KMS-11 (cell line): ENCODE data around the gene NOTCH4.

Source experiments
- H2AFZ ChIP-seq: fragments of 200-600 bp; sonication (generic); 2 replicates; pipeline ENCODE4 v1.6.1; 2016; ENCODE audit warnings: antibody characterized with exemption, mixed run types, low read depth
- H3K27ac ChIP-seq: fragments of 200-600 bp; sonication (generic); 2 replicates; pipeline ENCODE4 v1.6.1; 2016; ENCODE audit warnings: mild to moderate bottlenecking, mixed run types
- H3K27me3 ChIP-seq: fragments of 200-600 bp; sonication (generic); 2 replicates; pipeline ENCODE4 v1.6.1; 2017; ENCODE audit warnings: mild to moderate bottlenecking, low read depth, mixed run types, moderate library complexity; ENCODE audit not compliant: insufficient read depth
- H3K36me3 ChIP-seq: fragments of 200-600 bp; sonication (generic); 2 replicates; pipeline ENCODE4 v1.6.1; 2017; ENCODE audit warnings: mild to moderate bottlenecking, mixed run types; ENCODE audit not compliant: insufficient read depth
- H3K4me1 ChIP-seq: fragments of 200-600 bp; sonication (generic); 2 replicates; pipeline ENCODE4 v1.6.1; 2016; ENCODE audit warnings: mild to moderate bottlenecking, low read depth, mixed run types; ENCODE audit not compliant: poor library complexity, severe bottlenecking
- H3K4me2 ChIP-seq: fragments of 200-600 bp; sonication (generic); 2 replicates; pipeline ENCODE4 v1.7.0; 2016; ENCODE audit warnings: mild to moderate bottlenecking, mixed run types
- H3K4me3 ChIP-seq: fragments of 200-600 bp; sonication (generic); IDR thresholded peaks from 2 replicates; pipeline ENCODE4 v1.6.1; 2017; ENCODE audit warnings: low read depth, low read length, mixed read lengths; ENCODE audit not compliant: insufficient read depth
- H3K79me2 ChIP-seq: fragments of 200-600 bp; sonication (generic); 2 replicates; pipeline ENCODE4 v1.6.1; 2016; ENCODE audit warnings: low read depth, mixed run types; ENCODE audit not compliant: insufficient read depth
- H3K9ac ChIP-seq: fragments of 200-600 bp; sonication (generic); 2 replicates; pipeline ENCODE4 v1.6.1; 2016; ENCODE audit warnings: mild to moderate bottlenecking, mixed run types
- H4K20me1 ChIP-seq: fragments of 200-600 bp; sonication (generic); 2 replicates; pipeline ENCODE4 v1.6.1; 2016; ENCODE audit warnings: mild to moderate bottlenecking, mixed run types; ENCODE audit not compliant: insufficient read depth
- CTCF ChIP-seq: fragments of 200-600 bp; sonication (generic); conservative IDR thresholded peaks from 2 replicates; pipeline ENCODE4 v1.6.1; 2017; ENCODE audit warnings: low read depth, mild to moderate bottlenecking, antibody characterized with exemption, low read length, moderate library complexity, mixed read lengths

Gene NOTCH4

DNA sequence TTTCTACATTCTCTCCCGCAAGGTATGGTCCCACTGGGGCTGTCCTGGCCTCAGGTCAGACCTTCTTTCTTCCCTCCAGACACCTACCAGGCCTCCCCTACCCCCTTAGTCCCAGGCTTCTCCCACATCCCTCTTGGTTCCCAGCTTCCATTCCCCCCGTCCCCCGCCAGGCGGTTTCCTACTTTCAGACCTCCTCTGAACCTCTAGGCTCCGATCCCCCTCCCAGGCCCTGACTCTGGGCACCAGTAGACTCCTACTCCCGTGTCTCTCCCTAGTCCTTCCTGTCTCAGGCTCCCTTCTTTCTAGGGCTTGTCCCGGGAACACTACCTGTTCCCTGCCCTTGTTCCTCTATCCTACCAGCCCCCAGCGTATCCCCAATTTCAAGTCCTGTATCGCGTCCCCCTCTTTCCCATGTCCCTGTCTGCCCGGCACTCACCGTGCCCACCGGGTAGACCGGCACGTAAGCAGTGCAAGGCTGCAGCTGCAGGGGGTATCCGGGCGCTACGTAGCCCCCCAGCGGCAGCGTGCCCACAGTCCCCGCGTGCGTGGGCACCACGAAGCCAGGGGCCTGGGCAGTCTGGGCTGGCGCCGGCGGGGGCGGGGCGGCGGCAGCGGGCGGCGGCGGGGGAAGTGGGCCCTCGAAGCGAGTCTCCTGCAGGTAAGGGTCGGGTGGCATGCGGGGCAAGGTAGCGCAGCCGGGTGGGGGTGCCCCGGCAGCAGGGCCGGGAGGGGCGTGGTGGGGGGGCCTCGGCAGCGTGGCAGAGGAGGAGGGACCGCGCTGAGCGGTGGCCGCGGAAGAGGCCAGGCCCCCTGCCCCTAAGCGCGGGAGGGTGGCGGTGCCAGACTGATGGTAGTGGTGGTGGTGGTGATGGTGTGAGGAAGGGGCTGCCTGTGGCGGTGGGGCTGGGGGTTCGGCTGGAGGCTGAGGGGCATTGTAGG, 73.7 kb downstream of the NOTCH4 start:
- peaks cover 6% of the 10 kb centered on the region; the same call in 1 of the 2 replicates for H3K27me3 ChIP-seq
- no peak overlapping the region for H3K9ac ChIP-seq
- no peak overlapping the region for H2AFZ ChIP-seq

GRCh38 chr6:32149092-32149755, 74.6 kb downstream of the NOTCH4 start:
- no peak overlapping the region for H3K9ac ChIP-seq
- H4K20me1 ChIP-seq, result no peaks in the 10 kb centered on the region
- H3K4me3 ChIP-seq, result no peak overlapping the region
- peaks cover 6% of the 10 kb centered on the region; the same call in 1 of the 2 replicates for H3K27me3 ChIP-seq
- H2AFZ ChIP-seq, result no peak overlapping the region
- no peak for TF ChIP-seq CTCF
- no peaks in the 10 kb centered on the region for H3K36me3 ChIP-seq
- H3K4me2 ChIP-seq, result no peak overlapping the region
- H3K27ac ChIP-seq, result no peak overlapping the region
- no peaks in the 10 kb centered on the region for H3K4me1 ChIP-seq
- no peaks in the 10 kb centered on the region for H3K79me2 ChIP-seq

More for the DNA sequence above, 73.7 kb downstream of the NOTCH4 start:
- Histone ChIP-seq H4K20me1 (no peaks in the 10 kb centered on the region), H3K27ac (no peak overlapping the region), H3K4me3 (no peak overlapping the region), H3K79me2 (no peaks in the 10 kb centered on the region), H3K36me3 (no peaks in the 10 kb centered on the region), H3K4me2 (no peak overlapping the region), H3K4me1 (no peaks in the 10 kb centered on the region)
- no peak for TF ChIP-seq CTCF

DNA sequence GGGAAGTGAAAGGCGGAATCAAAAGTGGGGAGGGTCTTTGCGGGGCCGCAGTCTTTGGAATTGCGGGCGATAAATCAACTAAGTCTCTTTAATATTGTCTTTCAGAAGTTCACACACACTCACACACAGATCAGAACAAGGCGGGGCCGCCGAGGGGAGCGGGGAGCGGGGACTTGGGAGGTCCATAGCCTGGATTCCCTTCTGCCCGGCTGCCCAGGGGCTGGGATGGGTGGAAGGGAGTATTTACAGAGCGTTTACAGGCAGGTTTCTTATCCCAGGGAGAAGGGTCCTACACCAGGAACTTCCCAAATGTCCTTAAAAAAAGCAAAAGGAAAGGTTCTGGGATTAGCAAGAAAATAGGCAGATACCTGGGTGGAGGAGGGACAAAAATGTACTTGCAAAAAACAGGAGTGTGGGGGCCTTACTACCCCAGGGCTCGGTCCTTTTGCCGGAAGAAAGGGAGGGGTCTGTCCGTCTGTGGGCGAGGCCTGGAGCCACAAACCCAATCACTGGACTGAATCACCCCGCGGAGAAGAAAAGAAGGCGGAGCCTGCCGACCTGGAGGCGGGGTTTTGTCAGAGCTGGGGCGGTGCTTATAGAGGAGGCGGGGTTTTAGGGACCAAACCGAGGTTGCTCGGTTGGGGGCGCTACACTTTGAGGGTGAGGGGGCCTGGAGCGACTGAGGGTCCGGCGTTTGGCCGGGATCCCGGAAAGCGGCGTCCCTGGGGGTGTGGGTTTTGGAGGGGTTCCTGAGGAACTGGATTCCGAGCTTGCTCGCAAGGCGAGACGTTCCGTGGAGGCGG, 75.4 kb downstream of the NOTCH4 start:
- H3K4me1 ChIP-seq, result no peaks in the 10 kb centered on the region
- H3K4me2 ChIP-seq, result no peak overlapping the region
- H3K9ac ChIP-seq, result no peak overlapping the region
- H3K4me3 ChIP-seq, result no peak overlapping the region
- no peak for TF ChIP-seq CTCF
- H3K27me3 ChIP-seq, result peaks cover 6% of the 10 kb centered on the region; the same call in 1 of the 2 replicates
- H3K36me3 ChIP-seq, result no peaks in the 10 kb centered on the region
- H3K79me2 ChIP-seq, result no peaks in the 10 kb centered on the region
- no peaks in the 10 kb centered on the region for H4K20me1 ChIP-seq
- no peak overlapping the region for H3K27ac ChIP-seq
- H2AFZ ChIP-seq, result no peak overlapping the region

- TF ChIP-seq CTCF, result no peak
Observed at GRCh38 chr6:32147401-32148132, 76.3 kb downstream of the NOTCH4 start.

More at GRCh38 chr6:32147401-32148132, 76.3 kb downstream of the NOTCH4 start:
- H3K27ac ChIP-seq, result no peak overlapping the region
- H3K4me1 ChIP-seq, result no peaks in the 10 kb centered on the region
- H4K20me1 ChIP-seq, result no peaks in the 10 kb centered on the region
- H3K4me3 ChIP-seq, result no peak overlapping the region
- H3K4me2 ChIP-seq, result no peak overlapping the region
- no peak overlapping the region for H3K9ac ChIP-seq
- H3K27me3 ChIP-seq, result peaks cover 1% of the 10 kb centered on the region; the same call in 1 of the 2 replicates
- H2AFZ ChIP-seq, result no peak overlapping the region
- no peaks in the 10 kb centered on the region for H3K36me3 ChIP-seq
- no peaks in the 10 kb centered on the region for H3K79me2 ChIP-seq
